Subcutaneous abdominal adipose tissue (tissue), 5 donors: ENCODE data around the gene GLUD2.
A peak's percentile ranks its signal among the peaks of the same experiment; 100 is the strongest.
"Not testable (repeated sequence)": the region's sequence is repeated elsewhere in the genome, so short reads cannot be mapped to it uniquely, and the experiment has no call there.

ENCODE experiments used
- H3K27ac ChIP-seq: one replicate; pipeline ENCODE4 v1.7.0; 2013; ENCODE audit warnings: low read depth, mild to moderate bottlenecking, inconsistent platforms, low read length, moderate library complexity
- H3K27me3 ChIP-seq, 5 donors: one replicate each; pipeline ENCODE4 v1.7.0; 2013; ENCODE audit warnings: low read length in 5 of 5, inconsistent platforms in 1 of 5; ENCODE audit not compliant: control insufficient read depth in 5 of 5, insufficient read depth in 4 of 5
- H3K36me3 ChIP-seq, 5 donors: one replicate each; pipeline ENCODE4 v1.7.0; 2013; ENCODE audit warnings: low read length in 5 of 5; ENCODE audit not compliant: control insufficient read depth in 5 of 5, insufficient read depth in 5 of 5
- H3K4me1 ChIP-seq, 5 donors: one replicate each; pipeline ENCODE4 v1.7.0; 2013; ENCODE audit warnings: low read length in 5 of 5, mild to moderate bottlenecking in 3 of 5, moderate library complexity in 1 of 5; ENCODE audit not compliant: control insufficient read depth in 5 of 5, insufficient read depth in 5 of 5
- H3K4me3 ChIP-seq, 5 donors: one replicate each; pipeline ENCODE4 v1.7.0; 2013; ENCODE audit warnings: low read length in 5 of 5, low read depth in 1 of 5
- H3K9ac ChIP-seq, 5 donors: one replicate each; pipeline ENCODE4 v1.7.0; 2013; ENCODE audit warnings: low read length in 5 of 5, mild to moderate bottlenecking in 4 of 5, moderate library complexity in 3 of 5
- H3K9me3 ChIP-seq, 5 donors: one replicate each; pipeline ENCODE4 v1.7.0; 2013; ENCODE audit warnings: low read length in 5 of 5; ENCODE audit not compliant: control insufficient read depth in 5 of 5
- donor health status: healthy.
- donor health status: healthy.
- donor health status: healthy.
- donor health status: healthy.
- donor health status: healthy.

Gene GLUD2

DNA sequence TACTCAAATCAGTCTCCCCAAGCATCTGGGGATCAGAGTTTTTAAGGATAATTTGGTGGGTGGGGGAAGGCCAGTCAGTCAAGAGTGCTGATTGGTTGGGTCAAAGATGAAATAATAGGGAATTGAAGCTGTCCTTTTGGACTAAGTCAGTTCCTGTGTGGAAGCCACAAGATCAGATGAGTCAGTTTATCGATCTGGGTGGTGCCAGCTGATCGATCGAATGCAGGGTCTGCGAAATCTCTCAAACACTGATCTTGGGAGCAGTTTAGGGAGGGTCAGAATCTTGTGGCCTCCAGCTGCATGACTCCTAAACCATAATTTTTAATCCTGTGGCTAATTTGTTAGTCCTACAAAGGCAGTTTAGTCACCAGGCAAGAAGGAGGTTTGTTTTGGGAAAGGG is 17.3 kb upstream of the GLUD2 start:
- no peak overlapping the region for H3K27ac ChIP-seq
- no peaks in the 10 kb centered on the region for H3K27me3 ChIP-seq
- H3K9ac ChIP-seq: no peak overlapping the region
- H3K4me1 ChIP-seq: peaks cover 0 to 25% (median 13%) of the 10 kb centered on the region in 5 donors
- no peaks in the 10 kb centered on the region for H3K9me3 ChIP-seq
- H3K36me3 ChIP-seq: no peaks in the 10 kb centered on the region
- H3K4me3 ChIP-seq: no peak overlapping the region

- H3K36me3 ChIP-seq: no peaks in the 10 kb centered on the region
- H3K27ac ChIP-seq: peak overlapping the region; percentile 66
- H3K9ac ChIP-seq: no peak overlapping the region
- no peaks in the 10 kb centered on the region for H3K9me3 ChIP-seq
- peaks cover 0 to 25% (median 13%) of the 10 kb centered on the region in 5 donors for H3K4me1 ChIP-seq
- no peak overlapping the region for H3K4me3 ChIP-seq
- no peaks in the 10 kb centered on the region for H3K27me3 ChIP-seq
Observed at GRCh38 chrX:121032531-121032930, 14.9 kb upstream of the GLUD2 start.

DNA sequence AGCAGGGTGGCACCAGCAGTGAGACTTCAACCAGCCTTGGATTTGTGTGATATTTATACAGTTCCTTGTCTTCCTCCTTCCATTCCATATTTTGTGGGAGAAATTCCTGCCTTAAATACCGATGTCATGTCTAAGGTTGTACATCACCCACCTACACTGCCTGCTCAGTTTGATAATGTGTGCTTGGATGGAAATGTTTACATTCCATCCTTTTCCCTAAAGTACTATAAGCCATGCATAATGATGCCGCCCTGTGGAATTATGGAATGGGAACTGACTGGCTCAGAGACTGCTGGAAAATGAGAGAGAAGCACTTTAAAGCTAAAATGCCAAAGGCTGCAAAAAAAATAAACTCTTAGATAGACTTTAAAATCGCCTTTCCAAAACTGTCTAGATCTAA is 11.3 kb upstream of the GLUD2 start:
- Histone ChIP-seq H3K9ac (no peak overlapping the region), H3K9me3 (no peaks in the 10 kb centered on the region), H3K4me3 (no peak overlapping the region), H3K27ac (no peak overlapping the region), H3K27me3 (no peaks in the 10 kb centered on the region), H3K4me1 (peaks cover 0 to 25% (median 13%) of the 10 kb centered on the region in 5 donors), H3K36me3 (no peaks in the 10 kb centered on the region)

DNA sequence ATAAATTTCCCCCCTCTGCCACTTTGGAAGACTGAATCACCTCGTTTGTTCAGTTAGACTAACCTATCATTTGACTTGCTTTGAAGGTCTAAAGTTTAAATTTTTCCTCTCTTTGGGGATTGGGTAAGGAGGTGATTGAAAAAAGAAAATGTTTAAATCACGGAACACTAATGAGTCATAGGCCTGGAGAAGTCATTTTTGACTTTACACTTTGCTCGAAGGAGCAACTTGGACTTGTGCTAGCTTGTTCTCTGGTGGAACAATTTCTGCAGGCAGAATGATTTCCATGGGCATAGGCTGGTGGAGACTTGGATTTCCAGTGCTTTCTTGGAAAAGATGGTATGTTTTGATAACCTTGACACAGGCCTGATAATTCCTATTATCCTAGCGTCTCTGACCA is 10.5 kb upstream of the GLUD2 start:
- H3K9ac ChIP-seq: no peak overlapping the region
- H3K4me3 ChIP-seq: no peak overlapping the region
- H3K27me3 ChIP-seq: no peaks in the 10 kb centered on the region
- no peaks in the 10 kb centered on the region for H3K9me3 ChIP-seq
- no peaks in the 10 kb centered on the region for H3K36me3 ChIP-seq
- no peak overlapping the region for H3K27ac ChIP-seq
- H3K4me1 ChIP-seq: peaks cover 0 to 17% (median 13%) of the 10 kb centered on the region in 5 donors

- Histone ChIP-seq H3K36me3 (no peaks in the 10 kb centered on the region), H3K4me1 (peaks cover 0 to 12% (median 7%) of the 10 kb centered on the region in 5 donors), H3K27me3 (no peaks in the 10 kb centered on the region), H3K4me3 (no peak overlapping the region), H3K27ac (no peak overlapping the region), H3K9me3 (no peaks in the 10 kb centered on the region), H3K9ac (no peak overlapping the region)
Observed at GRCh38 chrX:121050781-121051180, 3.4 kb downstream of the GLUD2 start.

DNA sequence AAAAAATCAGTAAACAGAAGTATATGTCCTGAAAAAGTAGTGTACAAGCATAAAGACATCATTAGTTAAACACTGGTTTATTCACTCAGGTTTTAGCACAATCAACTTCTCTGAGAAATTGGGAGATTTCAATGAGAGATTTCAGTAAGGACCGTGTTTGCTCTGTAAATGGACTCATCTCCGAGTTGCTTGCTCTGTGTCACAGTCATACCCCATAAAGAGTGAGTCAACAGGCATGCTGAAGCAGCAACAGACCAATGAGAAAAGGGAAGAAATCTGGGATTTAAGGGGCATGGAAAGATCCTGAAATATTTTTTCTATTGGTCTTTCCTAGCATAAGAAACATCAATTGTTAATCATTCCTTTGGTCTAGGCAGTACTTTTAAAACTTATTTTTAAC is 4.7 kb downstream of the GLUD2 start:
- Histone ChIP-seq H3K4me3 (no peak overlapping the region), H3K9ac (no peak overlapping the region), H3K9me3 (no peaks in the 10 kb centered on the region), H3K27ac (no peak overlapping the region), H3K4me1 (peaks cover 0 to 12% (median 7%) of the 10 kb centered on the region in 5 donors), H3K36me3 (no peaks in the 10 kb centered on the region), H3K27me3 (no peaks in the 10 kb centered on the region)

- no peaks in the 10 kb centered on the region for H3K36me3 ChIP-seq
- peaks cover 0 to 5% (median 0%) of the 10 kb centered on the region in 5 donors for H3K9me3 ChIP-seq
- H3K9ac ChIP-seq: no peak overlapping the region
- no peak overlapping the region for H3K27ac ChIP-seq
- no peaks in the 10 kb centered on the region for H3K27me3 ChIP-seq
- no peak overlapping the region for H3K4me3 ChIP-seq
- H3K4me1 ChIP-seq: no peaks in the 10 kb centered on the region
Observed at GRCh38 chrX:121062289-121062688, 14.9 kb downstream of the GLUD2 start.

GRCh38 chrX:121064579-121064978 is 17.2 kb downstream of the GLUD2 start:
- H3K9me3 ChIP-seq: peaks cover 0 to 5% (median 0%) of the 10 kb centered on the region in 5 donors
- no peaks in the 10 kb centered on the region for H3K4me1 ChIP-seq
- H3K27me3 ChIP-seq: no peaks in the 10 kb centered on the region
- no peak overlapping the region for H3K27ac ChIP-seq
- no peak overlapping the region for H3K4me3 ChIP-seq
- H3K9ac ChIP-seq: no peak overlapping the region
- H3K36me3 ChIP-seq: no peaks in the 10 kb centered on the region

- H3K4me1 ChIP-seq, H3K36me3 ChIP-seq, H3K9ac ChIP-seq, H3K9me3 ChIP-seq, H3K4me3 ChIP-seq, H3K27ac ChIP-seq, H3K27me3 ChIP-seq: not testable (repeated sequence)
Observed at GRCh38 chrX:121084247-121084646, 36.8 kb downstream of the GLUD2 start.

GRCh38 chrX:121084903-121085611 is 37.6 kb downstream of the GLUD2 start:
- peaks cover 0 to 3% (median 0%) of the 10 kb centered on the region in 5 donors for H3K4me1 ChIP-seq
- no peaks in the 10 kb centered on the region for H3K36me3 ChIP-seq
- no peak overlapping the region for H3K27ac ChIP-seq
- H3K9me3 ChIP-seq: peaks cover 0 to 7% (median 3%) of the 10 kb centered on the region in 5 donors
- H3K27me3 ChIP-seq: no peaks in the 10 kb centered on the region
- H3K9ac ChIP-seq: no peak overlapping the region
- H3K4me3 ChIP-seq: no peak overlapping the region
